Body of pancreas (tissue), 4 donors: Measurements from ENCODE around the gene MMP25.

Source experiments
- CTCF ChIP-seq, 7 experiments: fragments of 450-650 bp in 4 of 7; fragments of 200-600 bp in 3 of 7; sonication (generic) in 3 of 7; IDR thresholded peaks; one replicate each; pipeline ENCODE4 v1.5.1; 2016 to 2019; ENCODE audit warnings: antibody characterized with exemption in 7 of 7
- POLR2A ChIP-seq, 3 donors: fragments of 450-650 bp; IDR thresholded peaks; one replicate each; pipeline ENCODE4 v1.6.1; 2016; ENCODE audit warnings: antibody characterized with exemption in 3 of 3, mild to moderate bottlenecking in 2 of 3

- TF ChIP-seq CTCF (IDR thresholded peaks at IDR 0.05): no peak
- TF ChIP-seq POLR2A (IDR thresholded peaks at IDR 0.05): no peak
Observed at GRCh38 chr16:3098459-3099394, 52.4 kb downstream of the MMP25 start, which contains the start of gene ZSCAN10.
